Activated CD8-positive, alpha-beta T cell treated with anti-CD3 and anti-CD28 coated beads for 36 hours (primary cell): Measurements from ENCODE around the gene ACTR6. TPM values are rescaled to one million over a fixed set of nuclear protein-coding genes. Genes with fewer than 3 reads are reported as not detected.

Experiments
- ATAC-seq: fragments of 200-7000 bp; cut with Tn5 transposase; one replicate; pipeline ENCODE4 v1.10.0; 2021; ENCODE audit warnings: mild to moderate bottlenecking, moderate library complexity
- CTCF ChIA-PET: fragments of 350-600 bp; sonication (Branson Sonifier 250); formaldehyde crosslinking; loops from one replicate; lab custom pipeline; 2021; ENCODE audit warnings: antibody characterized with exemption; lab: Charles Lee
- POLR2A ChIA-PET: fragments of 350-600 bp; sonication (Branson Sonifier 250); formaldehyde crosslinking; loops from one replicate; lab custom pipeline; 2021; ENCODE audit warnings: antibody characterized with exemption; lab: Charles Lee
- DNase-seq: peaks from one replicate; pipeline ENCODE4 v3.0.0-alpha.2; 2020
- H3K27ac Mint-ChIP-seq: one replicate; pipeline ENCODE4 v1.8.0; 2021; ENCODE audit warnings: mild to moderate bottlenecking, mixed read lengths
- H3K27me3 Mint-ChIP-seq: one replicate; pipeline ENCODE4 v1.8.0; 2021; ENCODE audit warnings: mixed read lengths
- H3K36me3 Mint-ChIP-seq: one replicate; pipeline ENCODE4 v1.8.0; 2021; ENCODE audit warnings: low read depth, mixed read lengths
- H3K4me1 Mint-ChIP-seq: one replicate; pipeline ENCODE4 v1.8.0; 2021; ENCODE audit warnings: low read depth, mixed read lengths
- H3K4me3 Mint-ChIP-seq: one replicate; pipeline ENCODE4 v1.8.0; 2021; ENCODE audit warnings: mild to moderate bottlenecking, moderate library complexity, mixed read lengths
- H3K9me3 Mint-ChIP-seq: one replicate; pipeline ENCODE4 v1.8.0; 2021; ENCODE audit warnings: mixed read lengths
- CTCF ChIP-seq: fragments of 200-600 bp; IDR thresholded peaks from one replicate; pipeline ENCODE4 v1.8.0; 2022; ENCODE audit warnings: antibody characterized with exemption, mild to moderate bottlenecking
- intact Hi-C: fragments of 100-400 bp; cut with micrococcal nuclease; formaldehyde crosslinking; loops from one replicate; pipeline ENCODE4 v1.10.0; 2022
- total RNA-seq, 2 experiments: library from RNA; stranded (reverse); gene quantifications; one replicate each; pipeline ENCODE4 v1.2.3, GENCODE V29; 2021

Gene ACTR6
- total RNA-seq, 2 experiments from 2014 or later: 26.3 to 30.9 TPM

GRCh38 chr12:100156731-100157426, 43.7 kb upstream of the ACTR6 start:
- H3K36me3 Mint-ChIP-seq: no peaks in the 10 kb centered on the region
- no peak overlapping the region for H3K27ac Mint-ChIP-seq
- H3K9me3 Mint-ChIP-seq: no peaks in the 10 kb centered on the region
- POLR2A ChIA-PET: no interaction called here
- CTCF ChIA-PET: no interaction called here
- DNase-seq (no peak), ATAC-seq (no peak)
- intact Hi-C loops: no loop called here
- no peak overlapping the region for H3K4me3 Mint-ChIP-seq
- peaks cover 5% of the 10 kb centered on the region for H3K4me1 Mint-ChIP-seq
- TF ChIP-seq CTCF: no peak
- H3K27me3 Mint-ChIP-seq: no peaks in the 10 kb centered on the region

GRCh38 chr12:100157427-100157821, 43.2 kb upstream of the ACTR6 start:
- intact Hi-C loops: no loop called here
- H3K27ac Mint-ChIP-seq: no peak overlapping the region
- H3K36me3 Mint-ChIP-seq: no peaks in the 10 kb centered on the region
- no peaks in the 10 kb centered on the region for H3K27me3 Mint-ChIP-seq
- CTCF ChIA-PET: no interaction called here
- peaks cover 5% of the 10 kb centered on the region for H3K4me1 Mint-ChIP-seq
- no peak for TF ChIP-seq CTCF
- no peak overlapping the region for H3K4me3 Mint-ChIP-seq
- H3K9me3 Mint-ChIP-seq: no peaks in the 10 kb centered on the region
- DNase-seq (no peak), ATAC-seq (no peak)
- POLR2A ChIA-PET: interaction anchor here (0.5 kb wide), 1 partner anchor 126 kb away, joined by 4 read pairs; no protein-coding TSS in a partner anchor

GRCh38 chr12:100158535-100158934, 42.1 kb upstream of the ACTR6 start:
- H3K27me3 Mint-ChIP-seq: no peaks in the 10 kb centered on the region

GRCh38 chr12:100159391-100160104, 41.1 kb upstream of the ACTR6 start:
- H3K36me3 Mint-ChIP-seq: no peaks in the 10 kb centered on the region
- no peak for DNase-seq
- intact Hi-C loops: no loop called here
- ChIA-PET POLR2A (no interaction called here), CTCF (no interaction called here)
- TF ChIP-seq CTCF: no peak
- no peaks in the 10 kb centered on the region for H3K9me3 Mint-ChIP-seq
- H3K4me1 Mint-ChIP-seq: peaks cover 14% of the 10 kb centered on the region
- H3K27ac Mint-ChIP-seq: no peak overlapping the region
- H3K4me3 Mint-ChIP-seq: no peak overlapping the region
- ATAC-seq: no peak
- H3K27me3 Mint-ChIP-seq: no peaks in the 10 kb centered on the region

More at GRCh38 chr12:100158535-100158934, 42.1 kb upstream of the ACTR6 start:
- no peaks in the 10 kb centered on the region for H3K36me3 Mint-ChIP-seq
- no peak overlapping the region for H3K27ac Mint-ChIP-seq
- H3K4me1 Mint-ChIP-seq: peaks cover 7% of the 10 kb centered on the region
- H3K9me3 Mint-ChIP-seq: no peaks in the 10 kb centered on the region
- ChIA-PET POLR2A (interaction anchor here (1.0 kb wide), 1 partner anchor 13 kb away, joined by 3 read pairs; no protein-coding TSS in a partner anchor), CTCF (no interaction called here)
- H3K4me3 Mint-ChIP-seq: no peak overlapping the region
- DNase-seq: no peak
- no peak for ATAC-seq
- TF ChIP-seq CTCF: no peak
- intact Hi-C loops: no loop called here
